GM18519 (cell line): ENCODE measurements around the gene TM9SF3.
"Not testable (repeated sequence)": the region's sequence is repeated elsewhere in the genome, so short reads cannot be mapped to it uniquely, and the experiment has no call there.

Experiments
- ATAC-seq: cut with Tn5 transposase; IDR thresholded peaks from one replicate; pipeline ENCODE4 v1.9.1; 2021; ENCODE audit warnings: mild to moderate bottlenecking, moderate library complexity; ENCODE audit not compliant: unreplicated experiment, low FRiP score

The TM9SF3 gene

GRCh38 chr10:96570983-96571964, 15.5 kb downstream of the TM9SF3 start:
- ATAC-seq = no peak

GRCh38 chr10:96570511-96570910, 16.3 kb downstream of the TM9SF3 start:
- ATAC-seq = no peak

DNA sequence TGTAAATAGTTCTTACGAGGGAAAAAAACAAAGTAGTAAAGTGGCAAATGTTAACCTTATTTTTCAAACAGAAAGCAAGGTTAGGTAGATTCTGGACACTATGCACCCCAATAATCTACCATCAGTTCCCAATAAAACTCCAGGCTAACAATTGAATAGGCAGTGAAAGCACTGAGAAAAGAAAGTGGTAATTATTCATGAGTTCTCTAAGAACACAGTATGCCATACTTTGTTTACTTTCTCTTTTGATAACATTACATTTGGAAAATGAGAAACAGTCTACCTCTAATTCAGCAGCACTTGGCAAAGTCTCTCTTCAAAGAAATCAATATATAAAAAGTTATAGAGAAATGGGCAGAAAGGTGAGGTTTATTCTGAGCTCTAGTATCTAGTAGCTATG, 18.4 kb downstream of the TM9SF3 start:
- ATAC-seq = no peak

DNA sequence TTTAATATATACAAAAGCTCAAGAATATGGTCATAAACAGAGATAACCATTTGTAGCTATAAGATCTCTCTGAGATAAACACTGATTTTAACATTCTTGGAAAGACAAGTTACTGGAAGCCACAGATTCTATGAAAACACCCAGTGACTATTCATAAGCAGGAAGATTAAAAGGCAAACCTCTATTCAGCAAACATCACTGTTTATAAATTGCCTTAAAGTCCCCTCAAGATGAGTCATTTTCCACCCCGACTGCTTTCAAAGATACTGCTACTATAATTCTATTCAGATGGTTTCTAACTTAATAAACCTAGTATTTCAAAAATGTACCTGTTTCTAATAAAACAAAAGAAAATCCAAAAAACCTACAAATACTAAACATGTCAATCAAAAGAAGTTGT, 21.0 kb downstream of the TM9SF3 start:
- ATAC-seq = no peak

GRCh38 chr10:96560966-96561887, 25.6 kb downstream of the TM9SF3 start:
- ATAC-seq = no peak

DNA sequence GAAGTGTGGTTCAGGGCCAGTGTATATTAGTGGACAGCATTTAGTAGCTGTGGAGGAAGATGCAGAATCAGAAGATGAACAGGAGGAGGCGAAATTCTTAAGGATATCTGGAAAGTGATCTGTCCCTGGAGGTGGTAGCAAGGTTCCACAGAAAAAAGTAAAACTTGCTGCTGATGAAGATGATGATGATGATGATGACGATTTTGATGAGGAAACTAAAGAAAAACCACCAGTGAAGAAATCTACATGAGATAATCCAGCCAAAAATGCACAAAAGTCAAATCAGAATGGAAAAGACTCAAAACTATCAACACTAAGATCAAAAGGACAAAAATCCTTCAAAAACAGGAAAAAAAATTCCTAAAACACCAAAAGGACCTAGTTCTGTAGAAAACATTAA, 26.3 kb downstream of the TM9SF3 start:
- ATAC-seq = no peak

DNA sequence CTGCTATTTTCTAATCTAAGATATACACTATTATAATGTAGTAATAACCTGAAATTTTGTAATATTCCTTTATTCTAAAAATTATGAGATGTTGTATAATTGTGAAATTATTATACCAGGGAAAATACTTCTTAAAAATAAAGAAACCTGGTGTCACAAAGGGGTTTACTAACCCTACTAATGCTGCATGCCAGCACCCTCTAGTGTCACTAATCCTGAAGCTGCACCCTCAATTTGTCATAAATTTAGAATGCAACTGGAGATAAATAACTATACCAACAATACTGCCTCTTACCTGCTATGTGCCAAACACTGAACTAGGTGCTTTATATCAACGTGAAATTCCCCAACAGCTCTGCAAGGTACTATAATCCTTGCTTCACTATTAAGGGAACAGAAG, 30.8 kb downstream of the TM9SF3 start:
- ATAC-seq = no peak

- ATAC-seq = no peak
Observed at GRCh38 chr10:96555330-96555729, 31.5 kb downstream of the TM9SF3 start.

DNA sequence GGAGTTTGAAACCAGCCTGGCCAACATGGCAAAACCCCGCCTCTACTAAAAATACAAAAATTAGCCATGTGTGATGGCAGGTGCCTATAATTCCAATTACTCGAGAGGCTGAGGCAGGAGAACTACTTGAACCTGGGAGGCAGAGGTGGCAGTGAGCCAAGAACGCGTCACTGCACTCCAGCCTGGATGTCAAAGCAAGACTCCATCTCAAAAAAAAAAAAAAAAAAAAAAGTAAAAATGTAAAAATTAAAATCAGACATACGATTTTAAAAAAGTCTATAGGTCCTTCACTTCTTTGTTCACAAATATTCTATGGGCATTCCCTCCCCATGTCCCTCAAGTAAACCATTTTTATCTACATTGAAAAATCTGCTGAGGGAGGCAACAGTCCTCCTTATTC, 38.2 kb downstream of the TM9SF3 start:
- no peak for ATAC-seq

DNA sequence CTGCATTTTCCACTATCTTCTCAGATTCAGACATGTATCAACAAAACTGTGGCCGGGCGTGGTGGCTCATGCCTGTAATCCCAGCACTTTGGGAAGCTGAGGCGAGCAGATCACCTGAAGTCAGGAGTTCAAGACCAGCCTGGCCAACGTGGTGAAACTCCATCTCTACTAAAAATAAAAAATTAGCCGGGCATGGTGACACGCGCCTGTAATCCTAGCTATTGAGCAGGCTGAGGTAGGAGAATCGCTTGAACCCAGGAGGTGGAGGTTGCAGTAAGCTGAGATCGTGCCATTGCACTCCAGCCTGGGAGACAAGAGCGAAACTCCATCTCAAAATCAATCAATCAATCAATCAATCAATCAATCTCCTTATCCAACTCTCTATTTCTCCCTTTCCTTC, 41.3 kb downstream of the TM9SF3 start:
- ATAC-seq = not testable (repeated sequence)

DNA sequence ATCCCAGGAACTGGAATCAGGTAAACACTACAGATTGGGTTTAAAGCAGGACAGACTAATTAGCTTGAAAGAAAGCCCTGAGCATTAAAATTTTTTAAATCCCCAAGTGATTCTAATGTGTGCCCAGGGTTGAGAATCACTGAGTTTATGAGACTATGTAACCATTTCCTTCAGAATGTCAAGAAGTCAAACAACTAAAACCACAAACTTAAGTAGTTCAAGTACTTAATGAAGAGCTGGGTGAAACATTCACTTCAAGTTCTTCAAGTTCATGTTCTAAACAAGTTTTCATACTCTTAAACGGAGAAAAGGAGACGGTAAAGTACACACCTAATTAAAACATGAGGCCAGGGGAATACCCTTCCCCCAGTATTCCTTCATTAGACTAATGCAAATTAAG, 44.9 kb downstream of the TM9SF3 start:
- ATAC-seq = no peak

GRCh38 chr10:96540240-96540639, 46.6 kb downstream of the TM9SF3 start:
- no peak for ATAC-seq

GRCh38 chr10:96538683-96539082, 48.1 kb downstream of the TM9SF3 start:
- ATAC-seq = no peak

DNA sequence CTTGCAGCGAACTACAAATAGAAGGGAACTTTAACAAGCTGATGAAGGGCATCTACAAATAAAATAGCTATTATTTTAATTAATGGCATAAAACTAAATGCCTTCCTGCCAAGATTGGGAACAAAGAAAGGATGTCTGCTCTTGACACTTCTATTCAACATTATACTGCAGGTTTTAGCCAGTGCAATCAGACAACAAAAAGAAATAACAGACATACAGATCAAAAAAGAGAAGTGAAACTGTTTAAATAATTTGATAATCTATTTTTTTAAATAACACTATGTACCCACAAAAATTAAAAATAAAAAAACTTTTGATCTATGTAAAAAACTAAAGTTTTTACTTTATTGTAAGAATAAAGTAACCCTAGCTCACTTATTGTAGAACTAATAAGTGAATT, 50.7 kb downstream of the TM9SF3 start:
- ATAC-seq = no peak

DNA sequence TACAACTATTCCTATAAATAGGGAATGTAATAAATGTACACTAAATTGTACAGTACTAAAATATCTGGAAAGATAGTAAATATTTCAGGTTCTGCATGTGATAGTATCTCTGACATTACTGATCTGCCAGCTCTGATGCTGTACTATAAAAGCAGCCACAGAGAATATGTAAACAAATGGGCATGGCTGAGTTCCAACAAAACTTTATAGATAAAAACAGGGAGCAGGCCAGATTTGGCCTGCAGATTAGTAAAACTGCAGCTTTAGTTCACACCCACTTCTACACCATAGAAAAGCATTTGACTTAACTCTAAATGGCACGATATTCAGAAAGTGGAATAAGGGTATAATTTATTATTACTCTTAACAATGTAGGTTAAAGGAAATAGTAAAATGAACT, 54.3 kb downstream of the TM9SF3 start:
- no peak for ATAC-seq

- ATAC-seq = no peak
Observed at GRCh38 chr10:96529634-96530279, 57.1 kb downstream of the TM9SF3 start.

DNA sequence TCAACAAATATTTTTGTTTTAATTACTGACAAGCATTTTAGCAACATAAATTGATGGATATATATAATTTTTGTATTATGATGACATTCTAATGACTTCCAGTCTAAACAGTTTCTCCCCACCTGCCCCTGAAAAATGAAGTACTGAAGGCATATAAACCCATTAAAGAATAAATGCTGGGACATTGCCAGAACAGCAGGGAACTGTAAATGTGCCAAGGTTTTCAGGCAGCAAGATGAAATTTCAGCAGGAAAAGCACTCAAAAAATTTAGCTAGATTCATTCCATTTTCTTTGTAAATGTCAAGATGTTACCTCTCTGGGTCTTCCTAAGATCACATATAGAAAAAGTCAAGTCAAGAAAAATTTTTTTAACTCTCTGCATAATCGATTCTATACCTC, 62.1 kb downstream of the TM9SF3 start:
- no peak for ATAC-seq

DNA sequence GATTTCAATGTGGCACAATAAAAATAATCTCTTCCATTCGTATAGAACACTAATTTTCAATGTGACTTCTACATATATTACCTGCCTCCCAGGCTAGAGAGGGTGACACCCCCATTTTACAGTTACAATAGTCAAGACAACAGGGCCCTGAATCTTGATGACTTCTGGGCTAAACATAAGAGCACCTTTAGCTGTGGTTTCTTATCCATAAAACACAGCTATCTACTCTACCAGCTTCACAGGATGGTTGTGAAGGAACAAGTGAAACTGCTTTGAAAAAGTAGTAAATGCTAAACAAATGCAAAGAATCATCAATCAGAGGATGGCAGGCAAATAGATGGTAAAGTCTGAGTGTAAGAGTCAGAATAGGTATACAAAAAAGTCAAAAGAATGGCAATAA, 69.5 kb downstream of the TM9SF3 start:
- no peak for ATAC-seq

GRCh38 chr10:96516337-96516736, 70.5 kb downstream of the TM9SF3 start:
- ATAC-seq = no peak

DNA sequence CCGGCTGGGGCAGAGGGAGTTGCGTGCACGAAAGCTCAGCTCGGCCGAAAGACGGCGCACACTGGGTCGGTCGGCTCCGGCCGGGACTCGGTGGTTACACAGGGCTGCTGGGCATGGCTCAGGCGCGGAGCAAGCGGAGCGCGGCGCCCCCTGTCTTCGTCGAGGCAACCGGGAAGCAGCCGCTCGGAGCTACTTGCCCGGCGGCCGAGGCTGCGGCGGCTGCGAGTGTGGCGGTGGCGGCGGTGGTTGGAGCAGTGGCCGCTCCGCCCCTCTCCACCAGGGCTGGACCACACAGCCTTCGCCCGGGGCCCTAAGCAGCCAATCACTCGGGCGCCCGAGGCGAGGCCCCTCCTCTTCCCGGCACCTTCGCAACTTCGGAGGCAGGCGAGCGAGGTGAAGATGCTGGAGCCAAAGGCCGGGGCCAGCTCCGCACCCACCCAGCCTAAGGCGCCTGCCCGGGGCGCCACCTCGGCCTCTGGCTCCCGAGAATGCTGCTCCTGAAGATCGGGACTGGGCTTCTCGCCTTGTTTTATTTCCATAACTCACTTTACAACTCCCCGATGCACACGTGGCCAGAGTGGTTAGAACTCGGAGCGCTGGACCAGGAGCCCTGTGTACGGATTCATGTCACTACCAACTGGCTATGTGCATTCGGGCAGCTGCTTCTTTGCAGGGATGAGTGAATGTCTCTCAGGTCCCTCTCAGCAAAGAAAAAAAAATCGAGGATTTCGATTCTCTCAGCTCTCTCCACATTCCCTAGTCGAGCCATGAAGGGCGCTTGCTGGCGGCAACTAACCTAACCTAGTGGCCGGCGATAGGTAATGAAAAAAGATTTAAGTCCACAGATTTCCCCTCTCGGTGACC, 72.9 kb downstream of the TM9SF3 start, which contains the start of gene TLL2:
Gene TLL2, minus strand, starts transcription at position 229 of the 864 bp plus-strand sequence. CDS start 241 bp downstream, outside the sequence.
- ATAC-seq = peak; percentile 63
